CD4-positive, alpha-beta T cell treated with Interleukin-21 for 1 hour (primary cell): ENCODE results near the gene OXLD1.

ENCODE experiments used
- DNase-seq: peaks from one replicate; pipeline ENCODE4 v3.0.0-alpha.2; 2020

OXLD1 gene

DNA sequence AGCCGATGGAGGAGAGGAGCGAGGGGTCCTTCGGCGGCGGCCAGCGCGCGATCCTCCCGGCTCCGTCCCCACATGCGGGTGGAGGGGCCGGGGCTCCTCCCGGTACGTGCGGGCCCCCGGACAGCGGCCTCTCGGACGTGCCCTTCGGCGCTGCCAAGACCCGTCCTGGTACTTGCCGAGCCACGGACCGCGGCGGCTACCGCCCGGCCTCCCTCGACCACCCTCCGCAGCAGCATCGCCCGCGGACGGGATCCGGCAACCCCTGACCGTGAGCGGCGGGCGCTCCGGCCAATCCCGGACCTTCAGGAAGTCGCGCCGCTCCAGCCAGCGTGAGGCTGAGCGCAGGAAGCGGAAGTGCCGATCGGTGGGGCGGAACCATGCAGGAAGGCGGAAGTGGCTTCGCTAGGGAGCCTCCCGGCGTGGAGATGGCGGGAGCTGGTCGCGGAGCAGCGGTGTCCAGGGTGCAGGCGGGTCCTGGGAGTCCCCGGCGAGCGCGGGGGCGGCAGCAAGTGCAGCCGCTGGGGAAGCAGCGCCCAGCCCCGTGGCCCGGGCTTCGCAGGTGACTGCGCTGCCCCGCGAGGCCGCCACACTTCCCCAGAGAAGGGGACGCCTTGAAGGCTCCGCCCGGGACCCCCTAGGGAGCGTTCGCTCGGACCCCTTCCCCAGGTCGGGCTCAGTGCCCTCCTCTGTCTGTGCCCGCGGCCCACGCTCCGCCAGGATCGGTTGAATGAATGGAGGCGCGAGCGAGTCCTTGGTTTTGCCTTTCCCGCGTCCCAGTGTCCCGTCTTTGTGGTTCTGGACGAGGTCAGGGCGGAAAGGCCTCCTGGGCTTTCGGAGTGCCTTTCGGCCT, at the start of gene OXLD1, which contains the start of gene CCDC137:
Gene OXLD1 (minus strand): TSS at position 264 of the 850 bp plus-strand sequence. CDS start 28 bp downstream, at position 236.
Gene CCDC137 (plus strand): TSS at position 396 of the 850 bp plus-strand sequence. CDS start 30 bp downstream, at position 426.
- DNase-seq: peak; percentile 92

GRCh38 chr17:81715107-81715871, 48.9 kb upstream of the OXLD1 start:
- DNase-seq: no peak

- no peak for DNase-seq
Measured at GRCh38 chr17:81714412-81715106, 48.2 kb upstream of the OXLD1 start.

DNA sequence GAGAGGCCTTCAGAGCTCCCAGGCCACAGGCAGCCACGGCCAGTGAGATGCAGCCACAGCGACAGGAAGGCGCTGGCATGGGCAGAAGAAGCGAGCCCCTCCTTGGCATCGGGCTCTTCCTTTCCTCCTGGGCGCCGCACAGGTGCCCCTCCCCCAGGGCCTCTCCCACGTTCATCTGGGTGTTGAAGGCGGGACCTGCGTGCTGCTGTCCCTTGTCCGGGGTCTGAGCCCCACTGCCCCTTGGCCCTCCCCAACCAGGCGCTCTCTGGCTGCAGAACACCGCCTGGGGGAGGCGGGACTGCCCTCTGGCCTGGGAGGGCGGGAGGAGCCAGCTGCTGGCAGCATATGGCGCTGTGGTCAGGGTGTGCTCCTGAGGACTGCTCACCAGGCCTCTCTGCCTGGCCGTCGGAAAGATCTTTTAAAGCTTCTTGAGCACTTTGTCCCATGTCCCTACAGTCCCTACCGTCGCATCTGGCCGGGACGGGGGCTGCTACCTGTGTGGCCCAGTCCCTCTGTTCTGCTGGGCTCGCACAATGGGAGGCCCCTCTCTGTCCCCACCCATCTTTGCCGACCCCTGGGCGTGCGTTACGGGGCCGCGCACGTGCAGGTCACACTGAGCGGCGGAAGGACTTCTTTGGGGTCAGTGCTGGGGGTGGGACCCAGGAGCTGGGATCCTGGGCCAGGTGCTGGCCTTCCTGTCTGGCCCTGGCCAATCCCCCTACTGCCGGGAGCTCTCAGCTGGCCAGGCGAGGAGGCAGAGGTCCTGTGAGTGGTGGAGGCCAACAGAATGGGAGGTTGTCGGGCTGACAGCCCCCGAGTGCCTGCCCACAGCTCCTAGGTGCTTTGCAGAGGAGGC, 47.4 kb upstream of the OXLD1 start:
- no peak for DNase-seq

DNA sequence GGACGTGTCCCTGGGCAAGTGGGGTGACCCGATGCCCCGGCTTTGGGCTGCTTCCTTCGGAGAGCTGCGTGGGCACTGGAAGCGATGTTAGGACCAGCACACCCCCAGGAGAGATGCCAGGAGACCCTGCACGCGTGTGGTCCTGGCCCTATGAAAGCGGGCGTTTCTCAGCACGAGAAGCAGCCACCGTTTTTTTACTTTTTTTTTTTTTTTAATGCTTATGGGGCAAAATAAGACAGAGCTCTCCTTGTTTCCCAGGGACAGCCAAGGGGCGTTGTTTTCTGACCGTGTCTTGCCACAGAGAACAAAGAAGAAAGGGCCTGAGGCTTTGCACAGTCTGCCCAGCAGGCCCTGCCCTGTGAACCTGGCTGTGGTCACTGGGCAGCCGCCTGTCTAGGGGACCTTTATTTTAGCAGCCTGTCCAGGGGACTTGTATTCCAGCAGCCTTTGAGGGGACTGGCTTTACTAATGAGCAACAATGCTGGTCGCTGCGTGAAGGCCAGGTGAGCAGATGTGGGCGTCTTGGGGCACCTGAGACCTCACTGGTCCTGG, 46.7 kb upstream of the OXLD1 start:
- no peak for DNase-seq

DNA sequence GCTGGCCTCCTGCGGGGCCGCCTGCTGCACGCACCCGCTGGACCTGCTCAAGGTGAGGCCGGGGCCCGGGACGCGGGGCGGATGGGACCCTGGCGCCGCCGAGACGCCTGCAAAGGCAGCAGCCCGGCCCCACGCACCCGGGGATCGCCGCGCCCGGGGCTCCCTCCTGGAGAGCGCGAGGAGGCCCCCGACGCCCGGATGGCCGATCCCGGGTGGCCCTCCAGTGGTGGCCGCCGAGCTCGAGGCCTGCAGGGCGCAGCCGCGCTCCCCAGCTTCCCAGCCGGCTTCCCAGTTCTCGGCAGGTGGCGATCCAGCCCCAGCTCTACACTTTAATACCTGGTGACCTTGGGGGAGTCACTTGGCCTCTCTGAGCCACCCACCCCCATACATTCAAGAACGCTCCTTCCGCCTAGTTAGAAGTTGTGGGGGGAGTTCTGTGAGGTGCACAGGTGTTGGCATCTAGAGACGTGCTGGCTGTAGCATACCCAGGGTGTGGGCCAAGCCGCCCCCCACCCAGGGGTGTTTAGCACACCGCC, 46.1 kb upstream of the OXLD1 start:
- no peak for DNase-seq

- peak; percentile 77 for DNase-seq
Measured at GRCh38 chr17:81711814-81712467, 45.5 kb upstream of the OXLD1 start, which contains the start of gene SLC25A10. SLC25A10 (plus strand) TSS chr17:81712284; CDS start chr17:81712427, 143 bp downstream.

- DNase-seq: no peak
Measured at GRCh38 chr17:81710514-81711308, 44.3 kb upstream of the OXLD1 start.

- DNase-seq: no peak
Measured at GRCh38 chr17:81708739-81709185, 42.4 kb upstream of the OXLD1 start.

DNA sequence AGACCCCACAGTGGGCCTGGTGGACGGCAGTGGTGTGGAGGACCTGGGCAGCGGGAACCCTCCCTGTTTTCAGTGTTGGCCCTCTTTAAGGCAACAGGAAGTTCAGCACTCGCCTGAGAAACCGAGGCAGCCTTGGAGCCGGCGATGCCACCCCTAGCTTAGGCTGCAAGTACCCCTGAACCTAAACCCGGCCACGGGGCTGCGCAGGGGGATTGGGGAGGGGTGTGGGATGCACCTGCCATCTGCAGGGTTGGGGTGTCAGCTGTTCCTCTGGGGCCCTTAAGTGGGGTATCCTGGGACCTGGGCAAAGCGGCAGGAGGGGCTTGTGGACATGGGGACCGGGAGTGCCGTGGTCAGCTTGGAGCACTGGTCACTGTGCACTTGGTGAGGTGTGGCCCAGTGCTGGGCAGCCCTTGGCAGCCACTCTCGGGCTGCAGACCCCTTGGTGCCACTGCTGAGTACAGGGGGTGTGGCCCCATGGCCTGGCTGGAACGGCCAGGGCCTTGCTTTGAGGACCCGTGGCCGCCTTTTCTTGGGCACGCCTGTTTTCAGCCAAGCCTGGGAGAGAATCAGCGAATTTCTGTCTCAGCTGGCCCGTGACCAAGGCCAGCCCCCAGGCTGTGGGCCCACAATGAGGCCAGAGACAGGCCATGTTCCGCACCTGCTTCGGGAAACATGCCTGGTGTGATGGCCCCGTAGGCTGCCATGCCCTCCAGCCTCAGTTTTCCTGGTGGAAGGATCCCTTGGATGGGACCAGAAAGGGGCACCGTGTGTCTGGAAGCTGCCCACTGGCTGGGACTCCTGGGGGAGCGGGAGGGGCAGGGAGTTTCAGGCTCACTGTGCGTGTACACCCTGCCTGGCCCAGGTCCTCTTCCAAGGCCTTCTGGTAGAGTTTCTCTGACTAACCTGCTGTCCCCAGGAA, 41.6 kb upstream of the OXLD1 start:
- no peak for DNase-seq

DNA sequence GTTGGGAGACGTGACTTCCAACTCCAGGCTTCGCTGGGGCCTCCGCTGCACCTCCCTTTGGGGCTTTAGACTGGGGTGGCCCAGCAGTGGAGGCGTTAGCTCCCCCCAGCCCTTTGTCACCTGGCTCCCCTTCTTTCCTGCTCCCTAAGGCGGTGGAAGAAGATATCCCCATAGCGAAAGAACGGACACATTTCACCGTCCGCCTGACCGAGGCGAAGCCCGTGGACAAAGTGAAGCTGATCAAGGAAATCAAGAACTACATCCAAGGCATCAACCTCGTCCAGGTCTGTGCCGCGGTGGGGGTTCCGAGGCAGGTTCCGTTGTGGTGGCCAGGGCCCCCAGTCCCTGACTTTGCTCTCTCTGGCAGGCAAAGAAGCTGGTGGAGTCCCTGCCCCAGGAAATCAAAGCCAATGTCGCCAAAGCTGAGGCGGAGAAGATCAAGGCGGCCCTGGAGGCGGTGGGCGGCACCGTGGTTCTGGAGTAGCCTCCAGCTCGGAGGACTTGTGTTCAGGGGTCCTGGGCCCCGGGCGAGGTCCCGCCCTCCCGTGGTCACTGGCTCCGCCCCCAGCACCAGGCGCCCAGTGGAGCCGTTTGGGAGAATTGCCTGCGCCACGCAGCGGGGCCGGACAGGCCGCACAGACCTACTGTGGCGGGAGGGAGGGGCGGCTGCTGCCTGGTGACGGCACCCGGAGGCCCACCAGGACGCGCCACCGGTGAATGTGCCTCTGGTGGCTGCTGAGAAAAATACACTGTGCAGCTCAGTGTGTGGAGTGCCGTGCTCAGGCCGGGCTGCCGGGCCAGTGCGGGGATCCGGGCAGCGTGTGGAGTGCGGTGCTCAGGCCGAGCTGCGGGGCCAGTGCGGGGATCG, 40.6 kb upstream of the OXLD1 start:
- DNase-seq: no peak

DNA sequence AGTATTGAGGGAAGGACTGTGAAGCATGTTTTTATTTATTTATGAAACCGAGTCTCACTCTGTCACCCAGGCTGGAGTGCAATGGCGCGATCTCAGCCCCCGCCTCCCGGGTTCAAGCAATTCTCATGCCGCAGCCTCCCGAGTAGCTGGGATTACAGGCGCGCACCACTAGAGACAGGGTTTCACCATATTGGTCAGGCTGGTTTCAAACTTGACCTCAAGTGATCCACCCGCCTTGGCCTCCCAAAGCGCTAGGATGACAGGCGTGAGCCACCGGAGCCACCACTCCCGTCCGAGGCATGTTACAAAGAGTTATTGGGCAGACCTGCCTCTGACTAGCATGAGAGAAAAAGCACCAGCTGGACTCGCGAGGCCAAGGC, 39.8 kb upstream of the OXLD1 start:
- DNase-seq: no peak

- DNase-seq: no peak
Measured at GRCh38 chr17:81705518-81706231, 39.3 kb upstream of the OXLD1 start.

DNA sequence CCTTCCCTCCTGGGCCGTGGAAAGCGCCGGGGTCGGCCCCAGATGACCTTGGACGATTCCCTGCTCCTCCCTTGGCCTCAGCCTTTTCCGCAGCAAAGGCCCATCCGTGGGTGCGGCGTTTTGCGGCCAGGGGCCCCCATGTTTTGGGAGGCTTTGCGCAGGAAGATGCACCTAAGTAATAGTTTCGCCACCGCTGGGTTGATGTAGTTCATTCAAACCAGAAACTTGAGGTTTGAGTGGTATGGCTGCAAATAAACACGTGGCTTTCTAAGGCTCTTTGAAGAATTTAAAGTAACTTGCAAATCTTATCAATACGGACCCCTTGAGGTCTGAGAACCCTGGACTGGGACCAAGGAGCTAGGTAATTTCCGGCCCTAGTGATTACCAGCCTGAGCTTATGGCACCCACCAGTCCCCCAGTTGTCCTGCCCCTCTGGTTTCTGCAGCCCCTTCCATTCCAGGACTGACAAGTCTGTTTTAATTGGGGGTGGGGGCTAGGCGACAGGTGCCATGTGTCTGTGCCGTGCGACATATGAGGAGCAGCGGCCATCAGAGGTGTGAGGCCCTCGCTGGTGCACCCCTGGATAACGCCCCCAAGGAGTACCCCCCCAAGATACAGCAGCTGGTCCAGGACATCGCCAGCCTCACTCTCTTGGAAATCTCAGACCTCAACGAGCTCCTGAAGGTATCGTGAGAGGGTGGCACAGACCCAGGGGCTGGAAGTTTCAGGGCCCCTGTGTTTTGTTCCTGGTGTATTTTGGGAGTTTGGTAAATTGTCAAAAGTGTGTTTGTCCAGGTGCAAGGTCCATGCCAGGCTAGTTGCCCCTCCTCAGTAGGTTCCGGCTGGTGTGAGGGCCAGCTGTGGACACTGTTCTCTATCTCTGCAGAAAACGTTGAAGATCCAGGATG, 37.6 kb upstream of the OXLD1 start:
- peak; percentile 28 for DNase-seq

- peak; percentile 91 for DNase-seq
Measured at GRCh38 chr17:81702934-81703746, 36.7 kb upstream of the OXLD1 start, which contains the start of gene MRPL12. MRPL12 (plus strand) TSS chr17:81703367; CDS start chr17:81703502, 135 bp downstream.
